ENCODE results near the gene SLC25A34.

DNA sequence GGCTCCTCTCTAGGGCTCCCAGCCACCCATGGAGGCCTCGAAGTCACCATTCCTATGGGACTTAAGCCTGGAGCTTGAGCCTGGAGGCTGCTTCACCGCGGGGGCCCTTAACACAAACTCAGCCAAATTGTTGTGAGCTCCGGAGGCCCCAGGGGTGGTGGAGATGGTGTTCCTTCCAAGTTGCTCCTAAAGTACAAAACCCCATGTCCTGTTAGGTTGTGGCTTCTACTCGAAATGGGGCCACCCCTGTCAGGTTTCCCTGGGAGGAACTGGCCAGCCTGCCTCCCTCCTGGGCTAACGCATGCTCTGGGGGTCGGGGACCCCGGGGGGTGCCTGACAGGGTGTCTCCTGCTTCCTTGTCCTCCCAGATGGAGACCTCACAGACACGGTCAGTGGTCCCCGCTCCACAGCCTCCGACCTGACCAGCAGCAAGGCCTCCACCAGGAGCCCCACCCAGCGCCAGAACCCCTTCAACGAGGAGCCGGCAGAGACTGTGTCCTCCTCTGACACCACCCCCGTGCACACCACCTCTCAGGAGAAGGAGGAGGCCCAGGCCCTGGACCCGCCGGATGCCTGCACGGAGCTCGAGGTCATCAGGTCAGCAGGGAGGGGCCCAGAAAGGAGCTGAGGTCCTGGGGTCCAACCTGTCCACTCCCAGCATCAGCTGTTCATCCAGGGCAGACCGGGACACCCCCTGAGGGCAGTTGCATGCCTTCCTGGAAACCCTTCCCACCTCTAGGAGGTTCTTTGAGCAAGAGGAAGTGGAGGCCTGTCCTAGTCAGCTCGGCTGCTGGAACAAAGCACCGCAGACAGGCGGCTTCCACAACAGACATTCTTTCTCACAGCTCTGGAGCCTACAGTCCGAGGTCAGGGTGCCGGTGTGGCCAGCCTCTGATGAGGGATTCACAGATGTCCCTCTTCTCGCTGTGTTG, 10.8 kb upstream of the SLC25A34 start:
- TF ChIP-seq, protein P1, sequence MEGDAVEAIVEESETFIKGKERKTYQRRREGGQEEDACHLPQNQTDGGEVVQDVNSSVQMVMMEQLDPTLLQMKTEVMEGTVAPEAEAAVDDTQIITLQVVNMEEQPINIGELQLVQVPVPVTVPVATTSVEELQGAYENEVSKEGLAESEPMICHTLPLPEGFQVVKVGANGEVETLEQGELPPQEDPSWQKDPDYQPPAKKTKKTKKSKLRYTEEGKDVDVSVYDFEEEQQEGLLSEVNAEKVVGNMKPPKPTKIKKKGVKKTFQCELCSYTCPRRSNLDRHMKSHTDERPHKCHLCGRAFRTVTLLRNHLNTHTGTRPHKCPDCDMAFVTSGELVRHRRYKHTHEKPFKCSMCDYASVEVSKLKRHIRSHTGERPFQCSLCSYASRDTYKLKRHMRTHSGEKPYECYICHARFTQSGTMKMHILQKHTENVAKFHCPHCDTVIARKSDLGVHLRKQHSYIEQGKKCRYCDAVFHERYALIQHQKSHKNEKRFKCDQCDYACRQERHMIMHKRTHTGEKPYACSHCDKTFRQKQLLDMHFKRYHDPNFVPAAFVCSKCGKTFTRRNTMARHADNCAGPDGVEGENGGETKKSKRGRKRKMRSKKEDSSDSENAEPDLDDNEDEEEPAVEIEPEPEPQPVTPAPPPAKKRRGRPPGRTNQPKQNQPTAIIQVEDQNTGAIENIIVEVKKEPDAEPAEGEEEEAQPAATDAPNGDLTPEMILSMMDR (conservative IDR thresholded peaks at IDR 0.05; ENCODE audit: low read length) = no peak
- no peak for TF ChIP-seq EZH2phosphoT487 (IDR thresholded peaks at IDR 0.05; ENCODE audit: borderline replicate concordance, low read depth, low read length)
